Measurements from ENCODE around the gene TSHZ2.

- TF ChIP-seq CTCF (IDR thresholded peaks at IDR 0.05), result no peak
- no peak for TF ChIP-seq POLR2A (IDR thresholded peaks at IDR 0.05)
Observed at GRCh38 chr20:53127027-53127426, 154.9 kb downstream of the TSHZ2 start.

All from testis (tissue), 2 donors.